Upper lobe of left lung (tissue), 4 donors: Measurements from ENCODE around the gene SPOCD1.

Experiments
- CTCF ChIP-seq, 6 experiments: fragments of 450-650 bp in 4 of 6; fragments of 200-600 bp in 2 of 6; sonication (generic) in 2 of 6; IDR thresholded peaks; one replicate each; pipeline ENCODE4 v1.5.1; 2016 to 2019; ENCODE audit warnings: antibody characterized with exemption in 6 of 6
- EP300 ChIP-seq, 4 donors: sonication (generic); formaldehyde crosslinking; IDR thresholded peaks; one replicate each; pipeline ENCODE4 v1.5.1; 2017; ENCODE audit warnings: antibody characterized with exemption in 4 of 4, control low read depth in 2 of 4

- TF ChIP-seq CTCF (IDR thresholded peaks at IDR 0.05), result peak; percentile 44 to 65 (median 52)
- no peak for TF ChIP-seq EP300 (IDR thresholded peaks at IDR 0.05)
Observed at GRCh38 chr1:31745096-31745945, 70.5 kb downstream of the SPOCD1 start.
